HepG2 (cell line): ENCODE results near the gene SLIRP. TPM values are rescaled to one million over a fixed set of nuclear protein-coding genes. Genes with fewer than 3 reads are reported as not detected.
A peak's percentile ranks its signal among the peaks of the same experiment; 100 is the strongest.

ENCODE experiments used
- ELF3 ChIP-seq: IDR thresholded peaks from 2 replicates; pipeline ENCODE4 v1.6.1; 2016; ENCODE audit warnings: missing genetic modification reagents, missing compliant biosample characterization
- ISL2 ChIP-seq: sonication (generic); formaldehyde crosslinking; IDR thresholded peaks from 2 replicates; pipeline ENCODE4 v1.5.0; 2020; ENCODE audit warnings: missing genetic modification reagents
- REL ChIP-seq: sonication (generic); formaldehyde crosslinking; conservative IDR thresholded peaks from 2 replicates; pipeline ENCODE4 v1.8.0; 2022; ENCODE audit warnings: mild to moderate bottlenecking, missing genetic modification reagents, moderate library complexity
- SAP130 ChIP-seq: IDR thresholded peaks from 2 replicates; pipeline ENCODE4 v1.6.1; 2016; ENCODE audit warnings: low read depth
- SMAD9 ChIP-seq: sonication (generic); formaldehyde crosslinking; IDR thresholded peaks from 2 replicates; pipeline ENCODE4 v1.5.1; 2020; ENCODE audit warnings: mild to moderate bottlenecking, missing genetic modification reagents
- ZNF331 ChIP-seq: sonication (generic); formaldehyde crosslinking; IDR thresholded peaks from 2 replicates; pipeline ENCODE4 v1.4.0; 2020; ENCODE audit warnings: missing genetic modification reagents
- ZNF547 ChIP-seq: sonication (generic); formaldehyde crosslinking; IDR thresholded peaks from 2 replicates; pipeline ENCODE4 v1.5.1; 2020; ENCODE audit warnings: mild to moderate bottlenecking, missing genetic modification reagents
- ZNF773 ChIP-seq: sonication (generic); formaldehyde crosslinking; IDR thresholded peaks from 2 replicates; pipeline ENCODE4 v1.4.0; 2020; ENCODE audit warnings: missing genetic modification reagents, borderline replicate concordance
- polyA plus RNA-seq, 8 experiments: library from polyadenylated mRNA; depleted of rRNA in 3 of 8; stranded (reverse) in 7 of 8; unstranded in 1 of 8; fragments of >200 nt; fragmentation: Illumina TruSeq in 4 of 8; extraction: Trizol in 4 of 8; gene quantifications; 2 replicates each; pipeline versions ENCODE4 v1.2.1 to v1.2.3, GENCODE V29; 2011 to 2016; ENCODE audit warnings: low read depth in 4 of 8, missing spikeins in 1 of 8, mixed read lengths in 1 of 8; ENCODE audit not compliant: insufficient read depth in 1 of 8
- total RNA-seq, 5 experiments: library from RNA; depleted of rRNA; stranded (reverse); fragments of >200 nt; fragmentation: Illumina TruSeq; extraction: Trizol; gene quantifications; 2 replicates each; pipeline ENCODE4 v1.2.3, GENCODE V29; 2016; ENCODE audit warnings: low read depth in 1 of 5
- TF ChIP-seq, protein P1 (sequence below): sonication (generic); formaldehyde crosslinking; IDR thresholded peaks from 2 replicates; pipeline ENCODE4 v1.4.0; 2020; ENCODE audit warnings: mild to moderate bottlenecking, missing genetic modification reagents
- TF ChIP-seq, protein P2 (sequence below): IDR thresholded peaks from 2 replicates; pipeline ENCODE4 v1.6.1; 2016; ENCODE audit warnings: mild to moderate bottlenecking, missing biosample characterization, missing genetic modification reagents
- TF ChIP-seq, protein P3 (sequence below): sonication (generic); formaldehyde crosslinking; IDR thresholded peaks from 2 replicates; pipeline ENCODE4 v1.4.0; 2020; ENCODE audit warnings: mild to moderate bottlenecking, missing genetic modification reagents
- TF ChIP-seq, protein P4 (sequence below): sonication (generic); formaldehyde crosslinking; IDR thresholded peaks from 2 replicates; pipeline ENCODE4 v1.5.0; 2020; ENCODE audit warnings: missing genetic modification reagents, mild to moderate bottlenecking, borderline replicate concordance
- TF ChIP-seq, protein P5 (sequence below): sonication (generic); formaldehyde crosslinking; IDR thresholded peaks from 2 replicates; pipeline ENCODE4 v1.4.0; 2020; ENCODE audit warnings: mild to moderate bottlenecking, missing genetic modification reagents, borderline replicate concordance
- TF ChIP-seq, protein P6 (sequence below): sonication (generic); formaldehyde crosslinking; IDR thresholded peaks from 2 replicates; pipeline ENCODE4 v1.5.0; 2020; ENCODE audit warnings: missing genetic modification reagents

Gene SLIRP
- total and polyA plus RNA-seq, 2 of the 13 experiments (the other 11 are each of a cell fraction or from before 2014, with no cell fraction given) = 281 to 548 TPM

DNA sequence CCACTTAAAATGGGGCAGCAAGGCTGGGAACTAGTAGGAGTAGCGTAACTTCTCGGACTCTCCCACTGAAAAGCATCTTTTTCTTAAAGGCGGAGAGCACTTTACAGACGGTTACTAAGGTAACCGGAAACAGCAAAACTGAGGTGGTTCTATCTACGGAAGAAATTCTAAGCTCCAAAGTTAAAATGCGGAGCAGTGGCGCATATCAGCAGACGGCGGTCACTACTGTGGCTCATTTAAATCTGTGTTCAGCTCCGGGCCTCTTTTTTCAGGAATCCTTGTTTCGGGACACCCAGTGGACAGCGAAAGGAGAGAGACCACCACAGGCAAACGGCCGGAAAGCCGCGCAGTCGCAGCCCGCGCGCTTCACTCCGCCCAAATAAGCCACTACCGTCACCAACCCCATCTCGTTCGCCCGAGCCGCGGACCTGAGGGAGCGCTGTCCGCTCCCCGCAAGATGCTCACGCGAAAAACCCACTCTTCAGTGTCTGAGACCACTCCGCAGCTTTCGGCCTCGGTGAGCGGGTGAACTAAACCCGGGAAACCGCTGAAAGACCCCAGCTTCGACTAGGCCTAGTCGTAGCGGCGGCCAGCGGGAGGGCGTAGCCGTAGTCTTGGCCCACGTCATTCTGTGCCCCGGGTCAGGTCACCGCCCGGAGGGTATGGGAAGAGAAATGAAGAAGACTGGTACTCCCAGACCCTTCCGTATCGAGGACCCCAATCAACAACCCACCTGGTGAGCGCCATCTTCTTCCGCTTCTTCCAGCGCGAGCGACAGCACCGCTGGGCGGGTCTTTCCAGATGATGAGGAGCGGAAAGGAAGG, 52.7 kb downstream of the SLIRP start, which contains the start of gene SNW1 (continued):
- TF ChIP-seq, protein P1, sequence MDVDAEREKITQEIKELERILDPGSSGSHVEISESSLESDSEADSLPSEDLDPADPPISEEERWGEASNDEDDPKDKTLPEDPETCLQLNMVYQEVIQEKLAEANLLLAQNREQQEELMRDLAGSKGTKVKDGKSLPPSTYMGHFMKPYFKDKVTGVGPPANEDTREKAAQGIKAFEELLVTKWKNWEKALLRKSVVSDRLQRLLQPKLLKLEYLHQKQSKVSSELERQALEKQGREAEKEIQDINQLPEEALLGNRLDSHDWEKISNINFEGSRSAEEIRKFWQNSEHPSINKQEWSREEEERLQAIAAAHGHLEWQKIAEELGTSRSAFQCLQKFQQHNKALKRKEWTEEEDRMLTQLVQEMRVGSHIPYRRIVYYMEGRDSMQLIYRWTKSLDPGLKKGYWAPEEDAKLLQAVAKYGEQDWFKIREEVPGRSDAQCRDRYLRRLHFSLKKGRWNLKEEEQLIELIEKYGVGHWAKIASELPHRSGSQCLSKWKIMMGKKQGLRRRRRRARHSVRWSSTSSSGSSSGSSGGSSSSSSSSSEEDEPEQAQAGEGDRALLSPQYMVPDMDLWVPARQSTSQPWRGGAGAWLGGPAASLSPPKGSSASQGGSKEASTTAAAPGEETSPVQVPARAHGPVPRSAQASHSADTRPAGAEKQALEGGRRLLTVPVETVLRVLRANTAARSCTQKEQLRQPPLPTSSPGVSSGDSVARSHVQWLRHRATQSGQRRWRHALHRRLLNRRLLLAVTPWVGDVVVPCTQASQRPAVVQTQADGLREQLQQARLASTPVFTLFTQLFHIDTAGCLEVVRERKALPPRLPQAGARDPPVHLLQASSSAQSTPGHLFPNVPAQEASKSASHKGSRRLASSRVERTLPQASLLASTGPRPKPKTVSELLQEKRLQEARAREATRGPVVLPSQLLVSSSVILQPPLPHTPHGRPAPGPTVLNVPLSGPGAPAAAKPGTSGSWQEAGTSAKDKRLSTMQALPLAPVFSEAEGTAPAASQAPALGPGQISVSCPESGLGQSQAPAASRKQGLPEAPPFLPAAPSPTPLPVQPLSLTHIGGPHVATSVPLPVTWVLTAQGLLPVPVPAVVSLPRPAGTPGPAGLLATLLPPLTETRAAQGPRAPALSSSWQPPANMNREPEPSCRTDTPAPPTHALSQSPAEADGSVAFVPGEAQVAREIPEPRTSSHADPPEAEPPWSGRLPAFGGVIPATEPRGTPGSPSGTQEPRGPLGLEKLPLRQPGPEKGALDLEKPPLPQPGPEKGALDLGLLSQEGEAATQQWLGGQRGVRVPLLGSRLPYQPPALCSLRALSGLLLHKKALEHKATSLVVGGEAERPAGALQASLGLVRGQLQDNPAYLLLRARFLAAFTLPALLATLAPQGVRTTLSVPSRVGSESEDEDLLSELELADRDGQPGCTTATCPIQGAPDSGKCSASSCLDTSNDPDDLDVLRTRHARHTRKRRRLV (CRISPR knock-in tag) = 0 out of 2 replicates have a peak, but pooled peaks have one; percentile 73
- TF ChIP-seq ZNF773 (CRISPR knock-in tag) = no peak
- TF ChIP-seq, protein P2, sequence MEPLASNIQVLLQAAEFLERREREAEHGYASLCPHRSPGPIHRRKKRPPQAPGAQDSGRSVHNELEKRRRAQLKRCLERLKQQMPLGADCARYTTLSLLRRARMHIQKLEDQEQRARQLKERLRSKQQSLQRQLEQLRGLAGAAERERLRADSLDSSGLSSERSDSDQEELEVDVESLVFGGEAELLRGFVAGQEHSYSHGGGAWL (CRISPR knock-in tag) = peak; percentile 79; the same call in 1 of the 2 replicates
- TF ChIP-seq, protein P3, sequence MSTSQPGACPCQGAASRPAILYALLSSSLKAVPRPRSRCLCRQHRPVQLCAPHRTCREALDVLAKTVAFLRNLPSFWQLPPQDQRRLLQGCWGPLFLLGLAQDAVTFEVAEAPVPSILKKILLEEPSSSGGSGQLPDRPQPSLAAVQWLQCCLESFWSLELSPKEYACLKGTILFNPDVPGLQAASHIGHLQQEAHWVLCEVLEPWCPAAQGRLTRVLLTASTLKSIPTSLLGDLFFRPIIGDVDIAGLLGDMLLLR (CRISPR knock-in tag) = peak; percentile 65; the same call in 1 of the 2 replicates
- TF ChIP-seq ZNF547 (CRISPR knock-in tag) = 0 out of 2 replicates have a peak, but pooled peaks have one; percentile 36
- TF ChIP-seq SMAD9 (CRISPR knock-in tag) = no peak
- TF ChIP-seq ZNF331 = peak; percentile 78; the same call in 1 of the 2 replicates
- TF ChIP-seq, protein P4, sequence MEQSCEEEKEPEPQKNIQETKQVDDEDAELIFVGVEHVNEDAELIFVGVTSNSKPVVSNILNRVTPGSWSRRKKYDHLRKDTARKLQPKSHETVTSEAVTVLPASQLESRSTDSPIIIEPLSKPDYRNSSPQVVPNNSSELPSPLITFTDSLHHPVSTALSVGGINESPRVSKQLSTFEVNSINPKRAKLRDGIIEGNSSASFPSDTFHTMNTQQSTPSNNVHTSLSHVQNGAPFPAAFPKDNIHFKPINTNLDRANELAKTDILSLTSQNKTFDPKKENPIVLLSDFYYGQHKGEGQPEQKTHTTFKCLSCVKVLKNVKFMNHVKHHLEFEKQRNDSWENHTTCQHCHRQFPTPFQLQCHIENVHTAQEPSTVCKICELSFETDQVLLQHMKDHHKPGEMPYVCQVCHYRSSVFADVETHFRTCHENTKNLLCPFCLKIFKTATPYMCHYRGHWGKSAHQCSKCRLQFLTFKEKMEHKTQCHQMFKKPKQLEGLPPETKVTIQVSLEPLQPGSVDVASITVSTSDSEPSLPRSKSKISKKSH (CRISPR knock-in tag) = peak; percentile 86
- peak; percentile 55; the same call in 1 of the 2 replicates for TF ChIP-seq ELF3 (CRISPR knock-in tag)
- peak; percentile 86 for TF ChIP-seq SAP130 (CRISPR knock-in tag)
- TF ChIP-seq, protein P5, sequence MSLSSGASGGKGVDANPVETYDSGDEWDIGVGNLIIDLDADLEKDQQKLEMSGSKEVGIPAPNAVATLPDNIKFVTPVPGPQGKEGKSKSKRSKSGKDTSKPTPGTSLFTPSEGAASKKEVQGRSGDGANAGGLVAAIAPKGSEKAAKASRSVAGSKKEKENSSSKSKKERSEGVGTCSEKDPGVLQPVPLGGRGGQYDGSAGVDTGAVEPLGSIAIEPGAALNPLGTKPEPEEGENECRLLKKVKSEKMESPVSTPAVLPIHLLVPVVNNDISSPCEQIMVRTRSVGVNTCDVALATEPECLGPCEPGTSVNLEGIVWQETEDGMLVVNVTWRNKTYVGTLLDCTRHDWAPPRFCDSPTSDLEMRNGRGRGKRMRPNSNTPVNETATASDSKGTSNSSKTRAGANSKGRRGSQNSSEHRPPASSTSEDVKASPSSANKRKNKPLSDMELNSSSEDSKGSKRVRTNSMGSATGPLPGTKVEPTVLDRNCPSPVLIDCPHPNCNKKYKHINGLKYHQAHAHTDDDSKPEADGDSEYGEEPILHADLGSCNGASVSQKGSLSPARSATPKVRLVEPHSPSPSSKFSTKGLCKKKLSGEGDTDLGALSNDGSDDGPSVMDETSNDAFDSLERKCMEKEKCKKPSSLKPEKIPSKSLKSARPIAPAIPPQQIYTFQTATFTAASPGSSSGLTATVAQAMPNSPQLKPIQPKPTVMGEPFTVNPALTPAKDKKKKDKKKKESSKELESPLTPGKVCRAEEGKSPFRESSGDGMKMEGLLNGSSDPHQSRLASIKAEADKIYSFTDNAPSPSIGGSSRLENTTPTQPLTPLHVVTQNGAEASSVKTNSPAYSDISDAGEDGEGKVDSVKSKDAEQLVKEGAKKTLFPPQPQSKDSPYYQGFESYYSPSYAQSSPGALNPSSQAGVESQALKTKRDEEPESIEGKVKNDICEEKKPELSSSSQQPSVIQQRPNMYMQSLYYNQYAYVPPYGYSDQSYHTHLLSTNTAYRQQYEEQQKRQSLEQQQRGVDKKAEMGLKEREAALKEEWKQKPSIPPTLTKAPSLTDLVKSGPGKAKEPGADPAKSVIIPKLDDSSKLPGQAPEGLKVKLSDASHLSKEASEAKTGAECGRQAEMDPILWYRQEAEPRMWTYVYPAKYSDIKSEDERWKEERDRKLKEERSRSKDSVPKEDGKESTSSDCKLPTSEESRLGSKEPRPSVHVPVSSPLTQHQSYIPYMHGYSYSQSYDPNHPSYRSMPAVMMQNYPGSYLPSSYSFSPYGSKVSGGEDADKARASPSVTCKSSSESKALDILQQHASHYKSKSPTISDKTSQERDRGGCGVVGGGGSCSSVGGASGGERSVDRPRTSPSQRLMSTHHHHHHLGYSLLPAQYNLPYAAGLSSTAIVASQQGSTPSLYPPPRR = no peak
- TF ChIP-seq, protein P6, sequence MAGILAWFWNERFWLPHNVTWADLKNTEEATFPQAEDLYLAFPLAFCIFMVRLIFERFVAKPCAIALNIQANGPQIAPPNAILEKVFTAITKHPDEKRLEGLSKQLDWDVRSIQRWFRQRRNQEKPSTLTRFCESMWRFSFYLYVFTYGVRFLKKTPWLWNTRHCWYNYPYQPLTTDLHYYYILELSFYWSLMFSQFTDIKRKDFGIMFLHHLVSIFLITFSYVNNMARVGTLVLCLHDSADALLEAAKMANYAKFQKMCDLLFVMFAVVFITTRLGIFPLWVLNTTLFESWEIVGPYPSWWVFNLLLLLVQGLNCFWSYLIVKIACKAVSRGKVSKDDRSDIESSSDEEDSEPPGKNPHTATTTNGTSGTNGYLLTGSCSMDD (CRISPR knock-in tag) = no peak
- no peak for TF ChIP-seq ISL2 (CRISPR knock-in tag)
- TF ChIP-seq REL (CRISPR knock-in tag) = no peak
